Measurements from ENCODE around the gene AACS. TPM values are rescaled to one million over a fixed set of nuclear protein-coding genes. Genes with fewer than 3 reads are reported as not detected.
A peak's percentile ranks its signal among the peaks of the same experiment; 100 is the strongest.

Gene AACS
- total RNA-seq, 5 donors from 2014 or later (not counting 1 experiment from before 2014, with no cell fraction given) = 11.5 to 16.4 (median 14.3) TPM

- peaks cover 0 to 34% of the 10 kb centered on the region in 2 experiments for H3K27me3 ChIP-seq (replicated peaks in 1 of 2; ENCODE audit: control insufficient read depth in 2 of 2, extremely low read depth in 1 of 2, insufficient read depth in 2 of 2, low read length in 1 of 2)
- ATAC-seq (replicated peaks in 1 of 4) (no peak), DNase-seq (no peak)
- no peaks in the 10 kb centered on the region for H3K36me3 ChIP-seq (ENCODE audit: control insufficient read depth in 2 of 2, extremely low read depth in 1 of 2, insufficient read depth in 1 of 2, low read length in 1 of 2)
- ChIA-PET POLR2A (interaction anchor here in 1 of 2 donors (0.6 kb wide), 1 partner anchor 128 kb away, joined by 6 read pairs; no protein-coding TSS in a partner anchor), CTCF (no interaction called here)
- H3K4me3 ChIP-seq (ENCODE audit: control insufficient read depth in 1 of 2, extremely low read depth in 1 of 2, low read length in 1 of 2) = no peak overlapping the region
- WGBS (ENCODE audit: insufficient coverage) = 71% methylated on average over 6 of the region's 9 CpGs
- Mint-ChIP-seq H3K27ac (no peak overlapping the region), H3K36me3 (no peaks in the 10 kb centered on the region), H3K27me3 (peaks cover 15 to 29% of the 10 kb centered on the region in 2 donors), H3K4me3 (no peak overlapping the region), H3K9me3 (peaks cover 0 to 3% (median 0%) of the 10 kb centered on the region in 3 donors), H3K4me1 (no peaks in the 10 kb centered on the region)
- H3K27ac ChIP-seq (ENCODE audit: low read length) = no peak overlapping the region
- no peaks in the 10 kb centered on the region for H3K9me3 ChIP-seq
- no peaks in the 10 kb centered on the region for H3K4me1 ChIP-seq (ENCODE audit: control insufficient read depth in 1 of 2, extremely low read depth in 1 of 2, insufficient read depth in 2 of 2, low read length in 2 of 2)
These were observed 107.1 kb downstream of the AACS start for GRCh38 chr12:125172231-125172850.

GRCh38 chr12:125175576-125175975, 110.3 kb downstream of the AACS start:
- Histone ChIP-seq H3K4me1 (ENCODE audit: control insufficient read depth in 1 of 2, extremely low read depth in 1 of 2, insufficient read depth in 2 of 2, low read length in 2 of 2) (no peaks in the 10 kb centered on the region), H3K9me3 (no peaks in the 10 kb centered on the region), H3K36me3 (ENCODE audit: control insufficient read depth in 2 of 2, extremely low read depth in 1 of 2, insufficient read depth in 1 of 2, low read length in 1 of 2) (no peaks in the 10 kb centered on the region), H3K27ac (ENCODE audit: low read length) (no peak overlapping the region), H3K4me3 (ENCODE audit: control insufficient read depth in 1 of 2, extremely low read depth in 1 of 2, low read length in 1 of 2) (no peak overlapping the region), H3K27me3 (replicated peaks in 1 of 2; ENCODE audit: control insufficient read depth in 2 of 2, extremely low read depth in 1 of 2, insufficient read depth in 2 of 2, low read length in 1 of 2) (peaks cover 0 to 42% of the 10 kb centered on the region in 2 experiments)
- no peak for ATAC-seq (replicated peaks in 1 of 4)
- Mint-ChIP-seq H3K27ac (no peak overlapping the region), H3K4me3 (no peak overlapping the region), H3K9me3 (peaks cover 0 to 3% (median 0%) of the 10 kb centered on the region in 3 donors), H3K36me3 (no peaks in the 10 kb centered on the region), H3K27me3 (peaks cover 24 to 36% of the 10 kb centered on the region in 2 donors), H3K4me1 (no peaks in the 10 kb centered on the region)
- DNase-seq = no peak
- ChIA-PET POLR2A (no interaction called here), CTCF (interaction anchor here in 1 of 2 donors (0.7 kb wide), 1 partner anchor 75 kb away, joined by 4 read pairs; no protein-coding TSS in a partner anchor)

- Histone ChIP-seq H3K4me1 (ENCODE audit: control insufficient read depth in 1 of 2, extremely low read depth in 1 of 2, insufficient read depth in 2 of 2, low read length in 2 of 2) (peaks cover 0 to 4% of the 10 kb centered on the region in 2 experiments), H3K9me3 (no peaks in the 10 kb centered on the region), H3K27me3 (replicated peaks in 1 of 2; ENCODE audit: control insufficient read depth in 2 of 2, extremely low read depth in 1 of 2, insufficient read depth in 2 of 2, low read length in 1 of 2) (peaks cover 0 to 55% of the 10 kb centered on the region in 2 experiments), H3K36me3 (ENCODE audit: control insufficient read depth in 2 of 2, extremely low read depth in 1 of 2, insufficient read depth in 1 of 2, low read length in 1 of 2) (no peaks in the 10 kb centered on the region), H3K27ac (ENCODE audit: low read length) (no peak overlapping the region), H3K4me3 (ENCODE audit: control insufficient read depth in 1 of 2, extremely low read depth in 1 of 2, low read length in 1 of 2) (no peak overlapping the region)
- peaks cover 39 to 56% of the 10 kb centered on the region in 2 donors for H3K27me3 Mint-ChIP-seq
- no peak for ATAC-seq (replicated peaks in 1 of 4)
- H3K9me3 Mint-ChIP-seq = peaks cover 0 to 3% (median 0%) of the 10 kb centered on the region in 3 donors
- peaks cover 0 to 2% (median 1%) of the 10 kb centered on the region in 3 donors for H3K4me1 Mint-ChIP-seq
- ChIA-PET POLR2A (no interaction called here), CTCF (no interaction called here)
- no peak overlapping the region for H3K27ac Mint-ChIP-seq
- no peak overlapping the region for H3K4me3 Mint-ChIP-seq
- no peak for DNase-seq
- H3K36me3 Mint-ChIP-seq = no peaks in the 10 kb centered on the region
- WGBS (ENCODE audit: insufficient coverage) = 88% methylated on average over 1 of the region's 2 CpGs
These were observed 113.0 kb downstream of the AACS start for GRCh38 chr12:125178222-125178621.

- ATAC-seq (replicated peaks in 1 of 4) (no peak), DNase-seq (no peak)
- peaks cover 47 to 67% of the 10 kb centered on the region in 2 donors for H3K27me3 Mint-ChIP-seq
- peaks cover 0 to 3% (median 0%) of the 10 kb centered on the region in 3 donors for H3K9me3 Mint-ChIP-seq
- H3K36me3 Mint-ChIP-seq = no peaks in the 10 kb centered on the region
- CTCF ChIA-PET = no interaction called here
- peaks cover 4 to 59% of the 10 kb centered on the region in 2 experiments for H3K27me3 ChIP-seq (replicated peaks in 1 of 2; ENCODE audit: control insufficient read depth in 2 of 2, extremely low read depth in 1 of 2, insufficient read depth in 2 of 2, low read length in 1 of 2)
- POLR2A ChIA-PET = no interaction called here
- H3K27ac Mint-ChIP-seq = no peak overlapping the region
- peaks cover 5 to 10% (median 7%) of the 10 kb centered on the region in 3 donors for H3K4me1 Mint-ChIP-seq
- H3K4me3 Mint-ChIP-seq = no peak overlapping the region
- no peak overlapping the region for H3K27ac ChIP-seq (ENCODE audit: low read length)
- H3K36me3 ChIP-seq (ENCODE audit: control insufficient read depth in 2 of 2, extremely low read depth in 1 of 2, insufficient read depth in 1 of 2, low read length in 1 of 2) = no peaks in the 10 kb centered on the region
- WGBS (ENCODE audit: insufficient coverage) = 100% methylated on average over 3 of the region's 3 CpGs
- no peaks in the 10 kb centered on the region for H3K9me3 ChIP-seq
- H3K4me3 ChIP-seq (ENCODE audit: control insufficient read depth in 1 of 2, extremely low read depth in 1 of 2, low read length in 1 of 2) = no peak overlapping the region
- H3K4me1 ChIP-seq (ENCODE audit: control insufficient read depth in 1 of 2, extremely low read depth in 1 of 2, insufficient read depth in 2 of 2, low read length in 2 of 2) = peaks cover 0 to 7% of the 10 kb centered on the region in 2 experiments
These were observed 114.9 kb downstream of the AACS start for GRCh38 chr12:125180144-125180543.

- POLR2A ChIA-PET = no interaction called here
- ATAC-seq (replicated peaks in 1 of 4) (no peak), DNase-seq (no peak)
- Histone ChIP-seq H3K27ac (ENCODE audit: low read length) (no peak overlapping the region), H3K4me3 (ENCODE audit: control insufficient read depth in 1 of 2, extremely low read depth in 1 of 2, low read length in 1 of 2) (no peak overlapping the region), H3K4me1 (ENCODE audit: control insufficient read depth in 1 of 2, extremely low read depth in 1 of 2, insufficient read depth in 2 of 2, low read length in 2 of 2) (peaks cover 0 to 7% of the 10 kb centered on the region in 2 experiments), H3K9me3 (no peaks in the 10 kb centered on the region), H3K36me3 (ENCODE audit: control insufficient read depth in 2 of 2, extremely low read depth in 1 of 2, insufficient read depth in 1 of 2, low read length in 1 of 2) (no peaks in the 10 kb centered on the region), H3K27me3 (replicated peaks in 1 of 2; ENCODE audit: control insufficient read depth in 2 of 2, extremely low read depth in 1 of 2, insufficient read depth in 2 of 2, low read length in 1 of 2) (peaks cover 4 to 62% of the 10 kb centered on the region in 2 experiments)
- Mint-ChIP-seq H3K4me3 (no peak overlapping the region), H3K27me3 (peaks cover 50 to 69% of the 10 kb centered on the region in 2 donors), H3K36me3 (no peaks in the 10 kb centered on the region), H3K27ac (no peak overlapping the region), H3K4me1 (peaks cover 8 to 10% (median 9%) of the 10 kb centered on the region in 3 donors), H3K9me3 (peaks cover 0 to 1% (median 0%) of the 10 kb centered on the region in 3 donors)
- WGBS (ENCODE audit: insufficient coverage) = no CpG with 5 or more reads among the region's 1 CpG
- CTCF ChIA-PET = no interaction called here
These were observed 115.9 kb downstream of the AACS start for GRCh38 chr12:125181107-125181506.

- H3K4me1 Mint-ChIP-seq = peaks cover 16 to 18% (median 16%) of the 10 kb centered on the region in 3 donors
- ChIA-PET POLR2A (no interaction called here), CTCF (interaction anchor here (0.7 to 1.3 kb wide), 5 partner anchors 170 to 1692 kb away, joined by 3 to 7 read pairs (median 4); no protein-coding TSS in a partner anchor)
- Histone ChIP-seq H3K36me3 (ENCODE audit: control insufficient read depth in 2 of 2, extremely low read depth in 1 of 2, insufficient read depth in 1 of 2, low read length in 1 of 2) (no peaks in the 10 kb centered on the region), H3K4me3 (ENCODE audit: control insufficient read depth in 1 of 2, extremely low read depth in 1 of 2, low read length in 1 of 2) (no peak overlapping the region), H3K27ac (ENCODE audit: low read length) (no peak overlapping the region), H3K4me1 (ENCODE audit: control insufficient read depth in 1 of 2, extremely low read depth in 1 of 2, insufficient read depth in 2 of 2, low read length in 2 of 2) (peaks cover 0 to 14% of the 10 kb centered on the region in 2 experiments), H3K27me3 (replicated peaks in 1 of 2; ENCODE audit: control insufficient read depth in 2 of 2, extremely low read depth in 1 of 2, insufficient read depth in 2 of 2, low read length in 1 of 2) (peaks cover 9 to 62% of the 10 kb centered on the region in 2 experiments), H3K9me3 (no peaks in the 10 kb centered on the region)
- DNase-seq = peak; percentile 29 to 84 (median 65)
- no peak overlapping the region for H3K27ac Mint-ChIP-seq
- peak; percentile 72 to 80 (median 74) for ATAC-seq (replicated peaks in 1 of 4)
- no peak overlapping the region for H3K4me3 Mint-ChIP-seq
- H3K9me3 Mint-ChIP-seq = no peaks in the 10 kb centered on the region
- WGBS (ENCODE audit: insufficient coverage) = 1% methylated on average over 12 of the region's 27 CpGs
- peaks cover 47 to 66% of the 10 kb centered on the region in 2 donors for H3K27me3 Mint-ChIP-seq
- H3K36me3 Mint-ChIP-seq = no peaks in the 10 kb centered on the region
These were observed 118.2 kb downstream of the AACS start for GRCh38 chr12:125183187-125184067.

Measured in T-cell (primary cell).